T-helper 1 cell (primary cell): ENCODE measurements around the gene PXN.

Source experiments
- DNase-seq, 5 donors: peaks; one replicate each; pipeline ENCODE4 v3.0.0-alpha.2; 2012 to 2020
- total RNA-seq, 4 donors: gene quantifications; one replicate each; lab custom pipeline; 2026; lab: John Stamatoyannopoulos, UW

Gene PXN
- 121 to 148 (median 138) reads per million in 4 donors for total RNA-seq

DNA sequence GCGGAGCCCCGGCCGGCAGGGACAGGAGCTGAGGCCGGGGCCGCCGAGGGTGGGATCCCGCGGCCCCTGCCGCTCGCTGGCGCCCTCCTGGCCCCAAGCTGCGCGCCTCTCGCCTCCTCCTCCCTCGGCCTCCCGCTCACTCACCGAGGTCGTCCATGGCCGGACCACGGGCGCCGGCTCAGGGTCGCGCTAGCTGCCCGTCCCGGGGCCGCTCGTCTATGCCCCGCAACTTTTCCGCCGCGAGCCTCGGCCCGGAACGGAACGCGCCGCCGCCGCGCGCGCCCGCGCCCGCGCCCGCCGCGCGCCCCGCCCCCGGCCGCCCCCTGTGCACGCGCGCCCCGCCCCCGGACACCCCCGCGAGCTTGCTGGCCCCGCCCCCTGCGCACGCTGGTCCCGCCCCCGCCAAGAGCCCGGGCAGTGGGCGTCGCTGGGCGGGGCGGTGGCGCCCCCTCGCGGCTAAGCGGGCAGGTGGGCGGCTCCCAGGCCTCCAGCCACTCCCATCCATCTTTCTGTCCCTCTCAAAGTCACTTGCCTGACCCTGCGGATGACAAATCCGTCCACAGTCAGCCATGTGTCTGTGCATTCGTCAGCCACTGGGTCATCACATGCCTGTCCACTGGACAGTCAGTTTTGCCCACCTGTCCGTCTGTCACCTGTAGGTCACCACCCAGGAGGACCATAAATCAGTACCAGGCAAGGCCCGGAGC, at the start of gene PXN:
PXN (minus strand) TSS at position 258 of the 707 bp plus-strand sequence; CDS start at position 157, 101 bp downstream.
- peak; percentile 84 to 96 (median 87) for DNase-seq

DNA sequence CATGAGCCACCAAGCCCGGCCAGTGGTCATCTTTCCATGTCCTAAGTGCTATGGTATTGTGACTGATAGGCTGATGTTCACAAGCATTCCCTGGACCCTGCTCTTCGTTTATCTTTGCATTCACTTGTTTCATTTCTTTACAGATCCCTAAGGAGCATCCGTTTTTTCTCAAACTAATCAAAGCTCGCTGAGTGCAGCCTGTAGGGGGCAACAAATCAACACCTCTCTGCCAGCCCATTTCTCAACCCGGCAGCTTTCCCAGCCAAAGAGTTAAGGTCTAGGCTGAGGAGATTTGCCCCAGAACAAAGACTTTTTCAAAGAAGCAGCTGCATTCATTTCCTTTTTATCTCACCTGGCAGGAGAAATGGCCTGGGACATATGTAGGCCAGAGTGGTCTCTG, 48.7 kb upstream of the PXN start:
- DNase-seq, result no peak

DNA sequence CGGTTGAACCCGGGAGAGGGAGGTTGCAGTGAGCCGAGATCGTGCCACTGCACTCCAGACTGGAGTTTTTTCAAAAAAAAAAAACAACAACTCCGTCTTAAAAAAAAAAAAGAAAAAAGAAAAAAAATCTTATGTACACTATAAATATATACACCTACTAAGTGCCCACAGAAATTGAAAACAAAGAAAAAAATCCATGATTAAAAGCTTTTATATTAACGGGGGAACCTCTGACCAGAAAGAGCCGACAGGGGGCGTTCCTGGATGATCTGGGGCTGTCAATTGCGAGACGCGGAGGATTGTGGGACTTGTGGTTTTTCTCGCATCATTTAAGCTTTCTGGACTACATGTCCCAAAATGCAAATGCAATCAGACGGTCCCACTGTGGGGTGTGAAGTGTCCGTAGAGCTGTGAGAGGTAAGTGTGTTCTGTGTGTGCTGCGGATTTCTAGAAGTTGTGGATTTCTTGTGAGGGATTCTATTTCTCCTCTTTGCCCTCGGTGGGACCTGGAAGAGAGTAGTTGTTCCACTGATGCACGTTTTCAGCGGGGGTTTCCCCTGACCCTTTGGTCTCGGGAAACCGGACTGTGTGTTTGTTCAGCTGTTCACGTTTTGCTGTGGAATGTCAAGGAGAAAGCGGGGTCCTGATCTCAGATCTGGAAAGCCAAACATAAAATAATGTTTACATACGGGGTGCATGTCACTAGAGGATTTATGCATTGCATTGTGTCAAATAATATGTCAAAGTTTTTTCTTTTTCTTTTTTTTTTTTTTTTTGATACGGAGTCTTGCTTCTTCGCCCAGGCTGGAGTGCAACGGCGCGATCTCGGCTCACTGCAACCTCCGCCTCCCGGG, 36.7 kb upstream of the PXN start, which contains the start of gene SIRT4:
SIRT4 (plus strand) TSS at position 360 of the 854 bp plus-strand sequence. CDS start 1,241 bp downstream, outside the sequence.
- peak; percentile 70 to 92 (median 86) for DNase-seq

DNA sequence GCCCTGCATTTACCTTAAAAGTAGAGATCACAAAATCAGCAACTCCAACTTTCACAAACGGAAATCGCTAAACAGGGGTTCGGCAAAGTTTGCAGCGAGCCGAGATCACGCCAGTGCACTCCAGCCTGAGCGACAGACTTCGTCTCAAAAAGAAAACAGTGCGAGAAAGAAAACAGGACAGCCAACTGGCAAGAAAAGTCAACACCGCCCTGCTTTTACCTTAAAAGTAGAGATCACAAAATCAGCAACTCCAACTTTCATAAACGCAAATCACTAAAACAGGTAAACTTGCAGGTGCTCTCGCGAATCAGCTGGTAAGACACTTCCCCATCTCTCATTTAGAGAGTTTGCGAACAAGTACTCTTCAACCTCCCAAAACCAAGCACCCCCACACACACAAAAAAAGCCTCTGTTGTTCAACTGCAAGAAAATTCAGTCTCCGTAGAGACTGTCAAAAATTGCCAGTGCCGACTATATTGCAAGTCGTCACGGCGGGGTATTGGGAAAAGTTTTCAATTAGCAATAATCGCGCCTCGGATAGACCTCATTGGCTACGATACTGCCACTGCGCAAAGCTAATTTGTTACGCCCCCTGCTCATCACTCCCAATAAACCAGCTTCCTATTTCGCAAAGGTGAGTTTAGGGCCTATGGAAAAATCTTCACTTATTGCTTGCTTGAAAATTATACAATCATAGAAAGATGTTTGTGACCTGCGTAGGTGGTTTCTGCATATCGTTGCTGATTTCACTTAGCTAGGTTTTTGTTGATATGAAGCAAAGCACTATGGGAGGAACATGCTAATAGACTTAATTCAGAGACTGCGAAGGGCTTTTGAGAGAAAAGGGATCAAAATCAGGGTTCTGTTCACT, 27.4 kb upstream of the PXN start, which contains the start of gene RNU4-1:
RNU4-1 (minus strand) TSS at position 577 of the 871 bp plus-strand sequence.
- peak; percentile 48 to 93 (median 67) for DNase-seq

DNA sequence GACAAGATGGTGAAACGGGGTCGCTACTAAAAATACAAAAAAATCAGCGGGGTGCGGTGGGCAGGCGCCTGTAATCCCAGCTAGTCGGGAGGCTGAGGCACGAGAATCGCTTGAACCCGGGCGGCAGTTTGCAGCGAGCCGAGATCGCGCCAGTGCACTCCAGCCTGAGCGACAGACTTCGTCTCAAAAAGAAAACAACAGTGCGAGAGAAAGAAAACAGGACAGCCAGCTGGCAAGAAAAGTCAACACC, 26.8 kb upstream of the PXN start:
- DNase-seq, result no peak

DNA sequence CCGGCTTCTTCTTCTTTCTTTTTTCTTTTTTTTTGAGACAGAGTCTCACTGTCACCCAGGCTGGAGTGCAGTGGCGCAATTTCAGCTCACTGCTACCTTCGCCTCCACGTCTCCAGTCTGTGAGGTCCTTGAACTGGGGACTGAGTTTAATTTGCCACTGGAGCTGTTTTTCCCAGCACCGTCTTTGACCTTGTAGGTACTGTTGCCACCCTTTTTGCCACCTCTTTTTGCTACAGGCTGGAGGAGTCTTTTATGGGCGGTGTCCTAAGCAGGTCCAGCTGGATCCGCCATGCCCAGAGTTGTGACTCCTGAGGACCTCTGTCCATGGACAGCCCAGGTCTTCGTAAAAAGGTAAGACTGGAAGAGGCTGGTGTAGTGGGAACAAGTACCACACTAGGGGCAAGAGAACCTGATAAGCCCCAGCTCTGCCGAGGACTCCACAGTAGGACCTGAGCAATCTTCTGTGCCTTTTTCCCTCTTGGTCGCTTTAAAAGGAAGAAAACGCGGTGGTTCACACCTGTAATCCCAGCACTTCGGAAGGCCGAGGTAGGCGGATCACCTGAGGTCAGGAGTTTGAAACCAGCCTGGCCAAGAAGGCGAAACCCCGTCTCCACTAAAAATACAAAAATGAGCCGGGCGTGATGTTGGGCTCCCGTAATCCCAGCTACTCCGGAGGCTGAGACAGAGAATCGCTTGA, 25.2 kb upstream of the PXN start:
- DNase-seq, result peak in 1 of 5 donors; percentile 15

DNA sequence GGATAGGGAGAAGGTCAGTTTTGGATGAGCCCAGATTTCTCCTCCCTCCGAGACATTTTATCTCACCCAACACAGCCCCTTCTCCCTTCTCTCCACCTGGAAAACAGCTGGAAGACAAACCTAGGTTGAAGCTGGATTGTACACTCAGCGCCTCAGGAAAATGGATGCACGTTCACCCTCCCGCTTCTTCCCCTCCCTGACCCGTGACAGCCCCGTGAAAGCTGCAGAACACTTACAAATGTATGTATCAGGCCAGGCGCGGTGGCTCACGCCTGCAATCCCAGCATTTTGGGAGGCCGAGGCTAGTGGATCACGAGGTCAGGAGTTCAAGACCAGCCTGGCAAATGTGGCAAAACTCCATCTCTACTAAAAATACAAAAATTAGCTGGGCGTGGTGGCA, 22.0 kb upstream of the PXN start:
- DNase-seq, result no peak

DNA sequence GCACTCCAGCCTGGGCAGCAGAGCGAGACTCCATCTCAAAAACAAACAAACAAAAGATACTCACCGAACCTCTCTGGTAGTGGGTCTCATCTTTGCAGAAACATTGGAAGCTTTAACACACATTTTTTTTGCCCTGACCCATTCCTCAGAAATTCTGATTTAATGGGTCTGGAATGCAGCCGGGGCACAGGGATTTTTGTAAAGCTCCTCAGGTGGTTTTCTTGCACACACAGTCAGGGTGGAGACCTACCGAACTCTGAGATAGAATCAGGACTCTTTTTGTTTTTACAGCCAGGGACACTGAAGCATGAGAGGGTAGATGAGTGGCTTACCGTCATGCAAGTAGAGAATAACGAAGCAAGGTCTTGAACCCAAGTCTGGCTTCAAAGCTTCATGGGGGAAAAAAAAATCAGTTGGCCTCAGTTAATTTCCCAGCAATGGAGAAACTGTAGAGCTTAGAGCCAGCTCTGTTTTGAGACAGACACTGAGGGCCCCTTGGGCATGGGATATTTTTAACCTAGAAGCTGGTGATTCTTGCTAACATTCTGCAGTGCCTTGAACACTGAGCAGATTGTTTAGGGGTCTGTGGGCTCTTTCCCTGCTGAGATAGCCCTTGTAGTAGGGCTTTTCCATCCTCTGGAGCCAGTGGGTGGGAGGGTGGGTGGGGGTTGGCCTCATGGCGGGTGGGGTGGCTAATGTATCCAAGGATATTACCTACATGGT, 21.4 kb upstream of the PXN start:
- DNase-seq, result no peak

DNA sequence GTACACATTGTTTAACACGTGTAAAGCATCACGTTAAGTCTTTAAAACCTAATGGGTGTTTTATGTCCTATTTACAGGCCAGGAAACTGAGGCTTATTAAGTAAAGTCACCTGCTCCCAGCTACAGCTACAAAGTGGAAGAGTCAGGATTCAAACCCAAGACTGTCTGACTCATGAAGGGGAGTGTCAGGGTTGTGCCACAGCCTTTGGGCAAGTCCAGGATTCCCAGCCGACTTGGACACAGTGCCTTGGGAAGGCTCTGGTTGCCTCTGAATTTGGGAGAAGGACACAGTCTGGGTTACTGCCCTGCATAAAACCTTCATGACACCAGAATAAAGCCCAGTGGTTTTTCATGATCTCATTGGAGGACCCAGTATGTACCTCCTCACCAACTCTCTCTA, 18.9 kb upstream of the PXN start:
- no peak for DNase-seq

DNA sequence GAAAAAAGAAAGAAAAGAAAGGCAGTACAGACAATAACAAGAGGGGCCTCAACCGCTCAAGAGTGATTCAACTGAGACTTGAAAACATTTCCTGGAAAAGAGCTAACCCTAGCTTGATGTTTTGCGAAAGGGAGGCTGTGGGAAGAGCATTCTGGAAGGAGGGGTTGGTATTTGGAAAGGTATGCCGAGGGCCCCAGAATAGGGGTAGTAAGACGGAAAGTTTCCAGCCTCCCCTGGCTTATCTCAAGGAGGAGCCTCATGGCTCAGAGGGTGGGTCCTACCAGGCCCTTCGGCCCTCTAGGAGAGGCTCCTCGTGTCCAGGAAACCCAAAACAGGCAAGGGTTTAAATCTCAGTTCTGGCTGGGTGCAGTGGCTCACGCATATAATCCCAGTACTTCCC, 17.8 kb upstream of the PXN start:
- DNase-seq, result no peak

DNA sequence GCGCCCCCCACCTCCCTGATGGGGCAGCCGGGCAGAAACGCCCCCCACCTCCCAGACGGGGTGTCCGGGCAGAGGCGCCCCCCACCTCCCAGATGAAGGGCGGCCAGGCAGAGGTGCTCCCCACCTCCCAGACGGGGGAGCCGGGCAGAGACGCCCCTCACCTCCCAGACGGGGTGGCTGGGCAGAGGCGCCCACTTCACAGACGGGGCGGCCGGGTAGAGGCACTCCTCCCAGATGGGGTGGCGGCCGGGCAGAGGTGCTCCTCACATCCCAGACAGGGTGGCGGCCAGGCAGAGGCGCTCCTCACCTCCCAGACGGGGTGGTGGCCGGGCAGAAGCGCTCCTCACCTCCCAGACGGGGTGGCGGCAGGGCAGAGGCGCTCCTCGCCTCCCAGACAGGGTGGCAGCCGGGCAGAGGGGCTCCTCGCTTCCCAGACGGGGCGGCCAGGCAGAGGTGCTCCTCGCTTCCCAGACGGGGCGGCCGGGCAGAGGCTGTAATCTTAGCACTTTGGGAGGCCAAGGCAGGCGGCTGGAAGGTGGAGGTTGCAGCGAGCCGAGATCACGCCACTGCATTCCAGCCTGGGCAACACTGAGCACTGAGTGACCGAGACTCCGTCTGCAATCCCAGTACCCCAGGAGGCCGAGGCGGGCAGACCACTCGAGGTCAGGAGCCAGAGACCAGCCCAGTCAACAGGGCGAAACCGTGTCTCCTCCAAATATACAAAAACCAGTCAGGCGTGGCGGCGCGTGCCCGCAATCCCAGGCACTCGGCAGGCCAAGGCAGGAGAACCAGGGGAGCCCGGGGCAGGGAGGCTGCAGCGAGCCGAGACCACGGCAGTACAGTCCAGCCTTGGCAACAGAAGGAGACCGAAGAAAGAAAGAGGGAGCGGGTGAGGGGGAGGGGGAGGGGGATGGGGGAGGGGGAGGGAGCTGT, 12.9 kb upstream of the PXN start:
- no peak for DNase-seq

DNA sequence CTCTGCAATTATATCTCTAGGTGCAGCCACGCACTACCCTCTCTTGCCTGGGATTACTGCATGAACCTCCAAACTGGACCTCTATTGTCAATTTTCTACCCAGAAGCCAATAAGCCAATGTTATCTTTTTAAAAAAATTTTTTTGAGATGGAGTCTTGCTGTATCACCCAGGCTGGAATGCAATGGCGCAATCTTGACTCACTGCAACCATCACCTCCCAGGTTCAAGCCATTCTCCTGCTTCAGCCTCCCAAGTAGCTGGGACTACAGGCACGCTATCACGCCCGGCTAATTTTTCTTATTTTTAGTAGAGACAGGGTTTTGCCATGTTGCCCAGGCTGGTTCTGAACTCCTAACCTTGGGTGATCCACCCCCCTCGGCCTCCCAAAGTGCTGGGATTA, 11.2 kb upstream of the PXN start:
- DNase-seq, result no peak

DNA sequence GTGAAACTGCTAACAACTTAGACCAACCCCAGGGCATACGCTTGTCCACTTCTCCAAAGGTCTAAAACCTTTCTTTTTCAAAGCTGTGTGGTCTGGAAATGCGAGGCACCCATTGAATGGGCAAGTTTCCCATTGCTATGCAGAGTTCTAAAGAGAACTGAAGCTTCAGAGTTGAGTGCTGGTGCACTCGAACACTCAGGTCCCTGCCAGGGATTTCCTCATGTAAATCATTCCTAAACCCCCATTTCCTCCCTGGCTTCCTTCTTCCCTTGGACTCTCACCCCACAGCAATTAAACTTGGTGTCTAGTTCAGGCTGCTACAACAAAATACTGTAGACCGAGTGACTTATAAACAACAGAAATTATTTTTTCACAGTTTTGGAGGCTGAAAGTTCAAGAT, 2.2 kb upstream of the PXN start:
- DNase-seq, result no peak

DNA sequence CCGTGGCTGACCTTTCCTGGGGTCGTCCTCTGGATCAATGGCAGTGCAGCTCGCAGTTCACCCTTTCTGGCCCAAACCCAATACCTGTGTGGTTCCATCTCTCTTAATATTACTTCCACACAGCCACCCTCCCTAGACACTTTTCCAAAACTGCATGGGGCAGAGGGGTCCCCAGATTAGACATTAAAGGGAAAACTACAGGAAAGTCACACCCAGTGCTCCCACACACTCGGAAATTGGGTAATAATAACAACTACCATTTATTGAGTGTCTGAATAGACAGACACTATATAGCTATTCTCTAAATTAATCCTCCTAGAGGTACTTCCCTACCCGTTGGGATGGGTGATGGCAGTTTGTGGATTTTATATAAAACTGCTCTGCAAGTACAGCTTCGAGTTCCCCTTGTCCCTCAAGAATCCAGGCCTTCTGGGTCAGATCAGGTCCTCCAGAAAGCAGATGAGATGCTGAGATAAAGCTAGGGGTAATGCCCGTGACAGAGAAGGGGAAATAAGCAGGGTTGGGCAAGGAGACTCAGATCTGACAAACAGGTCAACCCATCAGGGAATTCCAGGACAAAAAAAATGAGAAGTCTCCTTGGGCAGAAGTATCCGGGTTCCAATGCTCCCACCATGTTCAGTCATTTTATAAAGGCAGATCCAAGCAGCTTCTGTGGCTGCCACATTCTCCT, 795 bp upstream of the PXN start:
- no peak for DNase-seq

DNA sequence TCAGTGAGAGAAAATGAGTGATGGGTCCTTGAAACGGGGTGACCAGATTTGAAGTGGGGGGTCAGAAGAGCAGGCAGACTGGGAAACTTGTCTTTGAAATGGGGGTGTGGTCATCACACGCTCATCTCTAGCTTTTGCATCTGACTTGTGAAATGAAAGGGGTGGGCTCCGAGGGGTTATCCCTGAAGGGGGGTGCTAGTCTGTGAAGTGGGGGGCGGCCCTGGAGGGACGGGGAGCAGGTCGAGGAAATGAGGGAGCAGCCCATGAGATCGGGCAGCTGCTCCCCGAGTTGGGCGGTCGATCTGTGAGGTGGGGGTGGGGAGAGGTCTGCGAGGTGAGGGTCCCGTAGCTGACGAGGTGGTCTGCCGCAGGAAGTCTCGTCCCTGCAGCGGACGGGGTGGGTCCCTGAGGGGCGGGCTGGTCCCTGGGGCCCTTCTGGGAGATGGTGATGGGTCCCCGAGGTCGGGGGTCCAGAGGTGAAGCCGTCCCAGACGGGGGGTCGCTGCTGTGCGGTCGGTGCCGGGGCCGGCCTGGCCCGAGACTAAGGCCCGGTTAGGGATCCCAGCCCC, 542 bp downstream of the PXN start:
- DNase-seq, result no peak

DNA sequence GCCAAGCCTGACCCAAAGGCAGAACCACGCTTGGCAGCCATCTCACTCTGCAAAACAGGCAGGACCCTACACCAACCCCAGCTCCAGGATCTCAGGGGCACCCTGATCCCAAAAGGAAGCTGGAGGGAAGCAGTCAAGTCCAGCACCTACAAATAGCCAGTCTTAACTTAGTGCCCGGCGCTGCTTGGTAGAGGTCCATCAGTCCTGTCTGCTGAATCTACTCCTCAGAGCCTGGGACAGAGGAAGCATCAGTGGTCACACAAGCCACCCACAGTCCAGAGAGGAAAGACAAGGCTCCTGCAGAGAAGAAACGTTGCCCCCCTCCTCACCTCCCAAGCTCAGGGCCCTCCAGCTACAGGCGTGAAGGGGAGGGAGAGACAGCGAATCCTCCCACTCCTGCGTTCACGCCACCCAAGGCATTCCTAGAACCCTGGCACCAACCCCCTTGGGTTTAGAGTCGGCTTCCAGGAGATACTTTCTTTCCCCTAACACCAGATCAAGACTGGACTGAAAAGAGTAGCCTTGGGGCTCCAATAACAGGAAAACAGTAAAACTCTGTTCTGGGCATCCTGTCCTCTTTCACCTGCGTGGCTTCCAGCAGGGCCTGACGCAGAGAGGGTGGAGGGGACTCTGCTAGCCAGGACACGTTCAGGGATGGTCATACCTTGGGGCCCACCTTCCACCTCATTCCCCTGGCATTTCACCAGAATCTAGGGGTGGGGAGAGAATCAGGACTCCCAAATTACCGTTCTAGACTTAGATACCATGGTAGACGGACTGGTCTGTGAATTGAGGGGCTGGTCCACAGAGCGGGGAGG, 1.2 kb downstream of the PXN start:
- no peak for DNase-seq

DNA sequence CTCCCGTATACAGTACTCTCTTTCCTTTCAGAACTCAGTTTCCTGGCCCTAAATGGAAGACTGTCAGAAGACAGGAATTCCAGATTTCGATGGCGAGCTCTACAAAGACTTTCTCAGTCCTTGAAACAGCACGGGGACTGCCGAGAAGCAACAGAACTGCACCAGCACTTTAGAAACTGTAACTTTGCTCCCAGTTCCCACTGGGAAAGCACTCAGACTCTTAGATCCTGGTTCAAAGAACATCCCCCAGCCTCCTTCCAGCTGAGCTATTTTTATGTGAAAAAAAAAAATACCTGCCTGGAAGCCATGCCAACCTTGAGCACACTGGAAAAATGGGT, 1.8 kb downstream of the PXN start:
- no peak for DNase-seq

DNA sequence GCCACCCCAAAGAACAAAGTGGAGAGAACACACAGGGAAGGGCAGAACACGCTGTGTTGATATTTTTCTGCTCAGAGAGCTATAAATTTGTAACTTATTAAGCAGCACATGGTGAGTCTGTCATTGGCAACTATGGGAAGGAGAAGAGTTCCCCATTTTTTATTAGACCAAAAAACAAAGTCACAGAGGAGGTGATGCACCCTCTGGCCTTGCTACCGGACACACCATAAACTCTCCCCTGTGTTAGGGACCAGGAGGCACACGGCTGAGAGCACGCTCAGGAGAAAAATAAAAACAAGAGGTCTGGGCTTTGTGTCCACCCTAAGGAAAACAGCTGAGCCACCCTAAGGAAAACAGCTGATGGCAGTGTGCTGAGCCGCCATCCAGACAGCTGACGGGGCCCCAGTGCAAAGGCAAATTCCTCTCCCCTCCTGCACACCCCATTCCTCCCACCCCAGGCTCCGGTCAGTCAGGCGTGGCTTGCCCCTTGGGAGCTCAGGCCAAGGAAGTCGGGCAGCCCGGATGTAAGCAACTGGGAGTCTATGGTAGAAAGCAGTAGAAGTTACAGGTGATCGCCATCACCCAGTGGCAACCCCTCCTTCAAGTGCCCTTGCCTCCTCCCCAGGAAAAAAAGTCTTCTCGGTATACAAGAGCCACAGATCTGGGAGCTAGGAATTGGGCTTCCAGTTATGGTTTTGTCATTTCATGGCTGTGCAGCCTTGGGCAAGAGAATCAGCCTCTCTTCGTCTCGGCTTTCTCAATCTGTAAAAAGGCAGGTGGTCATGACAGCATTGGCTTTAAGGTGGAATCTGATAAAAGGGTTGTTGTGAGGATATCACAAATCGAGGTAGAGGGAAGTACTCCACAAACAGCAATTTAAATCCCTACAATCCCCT, 2.4 kb downstream of the PXN start:
- no peak for DNase-seq
